Kidney (tissue), 14 donors: ENCODE measurements around the gene MAPKAPK2. TPM values are rescaled to one million over a fixed set of nuclear protein-coding genes. Genes with fewer than 3 reads are reported as not detected.
"Not testable (repeated sequence)": the region's sequence is repeated elsewhere in the genome, so short reads cannot be mapped to it uniquely, and the experiment has no call there.

ENCODE experiments used
- DNase-seq, 5 donors: peaks; one replicate each; pipeline ENCODE4 v3.0.0-alpha.2; 2013 to 2020
- FAIRE-seq: peaks from 2 replicates; lab custom pipeline; 2012; peaks lifted over from hg19 to GRCh38; lab: Jason Lieb, UNC
- H3K27ac ChIP-seq, 2 donors: one replicate each; pipeline ENCODE4 v1.7.0; 2013; ENCODE audit warnings: low read depth in 2 of 2, low read length in 2 of 2, inconsistent platforms in 1 of 2
- H3K27me3 ChIP-seq: one replicate; pipeline ENCODE4 v1.7.1; 2013; ENCODE audit warnings: low read length, inconsistent platforms; ENCODE audit not compliant: control insufficient read depth, insufficient read depth
- H3K36me3 ChIP-seq, 3 donors: one replicate each; pipeline versions ENCODE4 v1.7.0 to v1.7.1; 2013; ENCODE audit warnings: low read length in 3 of 3, control low read depth in 1 of 3, inconsistent platforms in 1 of 3; ENCODE audit not compliant: insufficient read depth in 3 of 3, control insufficient read depth in 2 of 3
- H3K4me1 ChIP-seq, 3 donors: one replicate each; pipeline versions ENCODE4 v1.7.0 to v1.7.1; 2013; ENCODE audit warnings: low read length in 3 of 3, inconsistent platforms in 1 of 3, low read depth in 1 of 3; ENCODE audit not compliant: control insufficient read depth in 2 of 3, insufficient read depth in 2 of 3
- H3K4me3 ChIP-seq, 3 donors: one replicate each; pipeline versions ENCODE4 v1.7.0 to v1.8.1; 2013; ENCODE audit warnings: low read length in 3 of 3, control low read depth in 1 of 3, inconsistent platforms in 1 of 3
- H3K9ac ChIP-seq, 3 donors: one replicate each; pipeline versions ENCODE4 v1.7.0 to v1.7.1; 2013; ENCODE audit warnings: low read length in 3 of 3, control low read depth in 1 of 3, inconsistent platforms in 1 of 3
- H3K9me3 ChIP-seq, 3 donors: one replicate each; pipeline versions ENCODE4 v1.7.0 to v1.7.1; 2013; ENCODE audit warnings: low read length in 3 of 3, control low read depth in 1 of 3, inconsistent platforms in 1 of 3; ENCODE audit not compliant: control insufficient read depth in 2 of 3, insufficient read depth in 1 of 3
- CTCF ChIP-seq: IDR thresholded peaks from 3 replicates; pipeline ENCODE4 v1.5.1; 2012; ENCODE audit warnings: mild to moderate bottlenecking, moderate library complexity, borderline replicate concordance; ENCODE audit not compliant: insufficient read depth; ENCODE audit errors: extremely low read depth
- intact Hi-C: fragments of 100-400 bp; cut with DNase I; formaldehyde crosslinking; loops from one replicate; pipeline ENCODE4 v1.11.1; 2022
- polyA plus RNA-seq: library from polyadenylated mRNA; stranded (reverse); fragments of 350-450 nt; fragmentation: Illumina TruSeq; extraction: RNeasy Lipid Tissue Mini Kit (QIAGEN cat#74804); gene quantifications from one replicate; pipeline ENCODE4 v1.2.3, GENCODE V29; 2014; ENCODE audit warnings: low read depth, low replicate concordance; ENCODE audit not compliant: insufficient read depth
- total RNA-seq: library from RNA; stranded (reverse); fragmentation: NEBNext Ultra II Directional; extraction: Animal tissue kit (Norgen Biotek cat#: 25700); gene quantifications from one replicate; pipeline ENCODE4 v1.2.1, GENCODE V29; 2021
- donor health status: control.
- donor health status: control.
- donor health status: control.
- donor health status: control.
- donor health status: control.
- donor health status: DM: yes; HTN: yes; CAD: no.
- donor health status: Normal renal cell carcinoma (clear cell type).

Gene MAPKAPK2
- total and polyA plus RNA-seq, 2 donors from 2014 or later: 84.5 to 113 TPM

- Histone ChIP-seq H3K36me3 (no peaks in the 10 kb centered on the region), H3K4me3 (no peak overlapping the region), H3K9ac (no peak overlapping the region), H3K27me3 (no peaks in the 10 kb centered on the region), H3K4me1 (peaks cover 0 to 2% (median 0%) of the 10 kb centered on the region in 3 donors), H3K9me3 (no peaks in the 10 kb centered on the region), H3K27ac (no peak overlapping the region)
- intact Hi-C loops: no loop called here
- DNase-seq (no peak), FAIRE-seq (no peak)
- no peak for TF ChIP-seq CTCF
These were observed 89.4 kb downstream of the MAPKAPK2 start for GRCh38 chr1:206774093-206774492.

- intact Hi-C loops: no loop called here
- no peak for DNase-seq
- no peak overlapping the region for H3K9ac ChIP-seq
- H3K27me3 ChIP-seq: no peaks in the 10 kb centered on the region
- H3K36me3 ChIP-seq: no peaks in the 10 kb centered on the region
- no peak overlapping the region for H3K4me3 ChIP-seq
- FAIRE-seq: no peak
- H3K4me1 ChIP-seq: peaks cover 0 to 2% (median 0%) of the 10 kb centered on the region in 3 donors
- no peaks in the 10 kb centered on the region for H3K9me3 ChIP-seq
- no peak overlapping the region for H3K27ac ChIP-seq
- TF ChIP-seq CTCF: no peak
These were observed 91.5 kb downstream of the MAPKAPK2 start for GRCh38 chr1:206776229-206776628.

- no peaks in the 10 kb centered on the region for H3K36me3 ChIP-seq
- H3K4me3 ChIP-seq: no peak overlapping the region
- no peak for TF ChIP-seq CTCF
- DNase-seq: no peak
- intact Hi-C loops: no loop called here
- no peak overlapping the region for H3K9ac ChIP-seq
- no peaks in the 10 kb centered on the region for H3K27me3 ChIP-seq
- H3K4me1 ChIP-seq: peaks cover 0 to 2% (median 0%) of the 10 kb centered on the region in 3 donors
- no peaks in the 10 kb centered on the region for H3K9me3 ChIP-seq
- FAIRE-seq: no peak
- no peak overlapping the region for H3K27ac ChIP-seq
These were observed 93.3 kb downstream of the MAPKAPK2 start for GRCh38 chr1:206778031-206778430.

GRCh38 chr1:206778911-206779310, 94.2 kb downstream of the MAPKAPK2 start:
- H3K9ac ChIP-seq, H3K27ac ChIP-seq, H3K9me3 ChIP-seq, H3K36me3 ChIP-seq, H3K4me3 ChIP-seq, FAIRE-seq, H3K4me1 ChIP-seq, DNase-seq, H3K27me3 ChIP-seq, intact Hi-C loops: not testable (repeated sequence)
